NK-92 (cell line): Measurements from ENCODE around the gene INPP5F.

Source experiments
- DNase-seq: peaks from one replicate; lab custom pipeline; 2025; ENCODE audit not compliant: unreplicated experiment; lab: John Stamatoyannopoulos, UW

INPP5F gene

DNA sequence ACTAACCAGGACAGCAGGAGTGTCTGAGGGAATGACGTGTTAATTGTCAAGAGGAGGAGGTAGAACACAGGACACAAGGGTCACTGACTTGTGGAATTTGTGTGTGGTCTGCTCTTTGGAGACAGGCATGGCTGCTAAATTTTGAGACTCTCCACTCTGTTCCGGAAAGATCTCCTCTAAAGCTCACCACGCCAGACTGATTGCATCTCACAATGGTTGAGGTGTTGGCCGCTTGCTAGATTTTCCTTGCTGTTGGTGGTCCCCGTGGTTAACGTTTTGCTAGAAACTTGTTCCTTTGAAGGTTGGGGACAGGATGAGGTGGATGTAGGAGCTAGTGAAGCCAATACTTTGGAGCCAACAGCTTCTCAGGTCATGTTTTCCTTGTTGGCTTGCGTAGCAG lies 89.8 kb downstream of the INPP5F start:
- no peak for DNase-seq

- DNase-seq = no peak
Observed at GRCh38 chr10:119817991-119818888, 92.4 kb downstream of the INPP5F start.

- DNase-seq = no peak
Observed at GRCh38 chr10:119818889-119819270, 93.0 kb downstream of the INPP5F start.

- no peak for DNase-seq
Observed at GRCh38 chr10:119821182-119821581, 95.3 kb downstream of the INPP5F start.

DNA sequence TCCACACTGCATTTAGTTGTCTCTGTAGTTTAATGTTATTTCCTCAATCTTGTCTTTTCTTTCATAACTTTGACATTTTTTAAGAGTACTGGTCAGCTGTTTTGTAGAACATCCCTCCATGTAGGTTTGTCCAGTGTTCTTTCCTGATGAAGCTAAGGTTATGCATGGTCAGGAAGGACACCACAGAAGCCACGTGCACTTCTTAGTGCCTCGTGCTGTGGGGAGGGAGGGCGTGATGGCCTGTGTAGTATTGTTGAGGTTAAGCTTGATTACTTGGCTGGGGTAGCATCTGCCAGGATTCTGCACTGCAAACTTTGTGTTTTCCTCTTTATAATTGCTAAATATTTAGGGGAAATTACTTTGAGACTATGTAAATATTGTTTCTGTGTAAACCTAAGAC lies 98.4 kb downstream of the INPP5F start:
- no peak for DNase-seq

- DNase-seq = no peak
Observed at GRCh38 chr10:119826771-119827170, 100.9 kb downstream of the INPP5F start.

- no peak for DNase-seq
Observed at GRCh38 chr10:119827430-119827829, 101.6 kb downstream of the INPP5F start.

GRCh38 chr10:119829429-119829828 lies 103.6 kb downstream of the INPP5F start:
- no peak for DNase-seq

DNA sequence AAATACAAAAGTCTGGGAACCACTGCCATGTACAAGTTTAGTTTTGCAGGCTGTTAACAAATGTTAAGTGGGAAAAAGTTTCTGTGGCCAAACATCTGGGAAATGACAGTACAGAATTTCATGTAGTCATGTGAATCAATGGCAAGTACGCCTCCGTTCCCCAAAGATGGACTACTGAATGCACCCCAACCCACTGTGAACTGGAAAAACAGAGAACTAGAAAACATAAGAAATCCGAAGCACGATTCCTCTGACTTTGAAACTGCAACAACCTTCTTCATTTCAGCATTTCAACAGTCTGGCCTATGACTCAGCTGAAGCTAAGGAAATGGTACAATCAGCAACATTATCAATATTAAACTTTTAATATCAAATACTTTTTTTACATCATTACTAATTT lies 105.0 kb downstream of the INPP5F start:
- DNase-seq = no peak

DNA sequence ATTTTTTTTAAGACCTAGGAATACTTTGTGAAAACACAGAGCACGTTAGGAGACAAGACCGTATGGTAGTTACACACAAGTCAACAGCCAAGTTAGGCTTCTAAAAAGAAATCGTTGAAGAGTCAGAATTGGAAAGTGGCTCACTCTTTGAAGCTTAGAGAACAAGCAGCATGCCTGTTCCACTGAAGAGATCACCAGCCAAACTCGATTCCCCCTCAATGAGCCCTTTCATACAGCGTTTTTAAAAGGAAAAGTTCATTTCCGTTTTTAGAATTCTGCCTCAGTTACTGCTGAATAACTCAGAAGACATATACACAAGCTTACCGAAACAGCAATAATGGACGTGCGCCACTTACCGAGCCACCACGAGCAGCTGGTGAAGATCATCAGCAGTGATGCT lies 105.8 kb downstream of the INPP5F start:
- DNase-seq = no peak

GRCh38 chr10:119832951-119833350 lies 107.1 kb downstream of the INPP5F start:
- DNase-seq = no peak

- no peak for DNase-seq
Observed at GRCh38 chr10:119834188-119834587, 108.3 kb downstream of the INPP5F start.

- DNase-seq = no peak
Observed at GRCh38 chr10:119845656-119846055, 119.8 kb downstream of the INPP5F start.

DNA sequence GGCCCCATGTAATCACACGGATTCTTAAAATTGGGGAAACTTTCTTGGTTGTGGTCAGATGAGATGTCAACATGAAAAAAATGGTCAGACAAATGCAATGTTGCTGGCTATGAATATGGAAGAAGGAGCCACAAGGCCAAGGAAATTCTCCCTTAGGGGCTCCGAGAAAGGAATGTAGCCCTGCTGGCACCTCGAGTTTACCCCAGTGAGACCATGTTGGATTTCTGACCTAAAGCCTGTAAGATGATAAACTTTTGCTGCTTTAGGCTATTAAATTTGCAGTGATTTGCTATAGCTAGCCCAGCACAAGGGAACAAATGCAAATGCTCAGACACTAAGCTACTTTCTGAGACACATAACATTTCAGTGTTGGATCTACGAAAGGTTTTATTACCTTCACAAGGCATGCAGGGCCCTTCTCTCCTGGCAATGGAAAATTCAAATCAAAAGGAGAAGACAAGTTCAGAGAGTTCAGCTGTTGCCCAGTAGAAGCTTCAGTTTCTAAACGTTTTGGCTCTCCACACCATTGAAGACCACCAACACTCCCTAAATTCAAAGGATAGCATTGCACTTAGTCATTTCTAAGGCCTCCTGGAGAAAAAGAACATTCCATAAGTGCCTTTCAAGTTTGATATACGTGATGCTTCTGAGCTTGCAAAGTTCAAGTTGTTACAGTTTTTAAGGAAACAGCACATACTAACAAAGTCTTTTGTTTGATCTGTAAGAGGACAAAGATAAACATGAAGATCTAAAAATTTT lies 123.4 kb downstream of the INPP5F start:
- no peak for DNase-seq

DNA sequence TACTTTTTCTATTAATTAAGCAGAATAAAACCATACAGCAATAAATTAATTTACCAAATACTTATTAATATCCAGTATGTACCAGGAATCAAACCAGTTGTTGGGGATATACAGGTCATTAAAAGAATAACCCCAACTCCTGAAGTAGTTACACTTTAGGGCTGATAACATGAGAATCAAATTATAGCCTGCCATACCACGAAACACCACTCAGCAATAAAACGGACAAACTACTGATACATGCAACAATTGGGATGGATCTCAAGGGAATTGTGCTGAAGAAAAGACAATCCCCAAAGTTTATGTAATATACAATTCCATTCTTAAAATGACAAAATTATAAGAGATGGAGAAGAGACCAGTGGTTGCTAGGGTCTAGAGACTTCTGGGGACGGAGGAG lies 124.1 kb downstream of the INPP5F start:
- no peak for DNase-seq

GRCh38 chr10:119852277-119852676 lies 126.4 kb downstream of the INPP5F start:
- no peak for DNase-seq

DNA sequence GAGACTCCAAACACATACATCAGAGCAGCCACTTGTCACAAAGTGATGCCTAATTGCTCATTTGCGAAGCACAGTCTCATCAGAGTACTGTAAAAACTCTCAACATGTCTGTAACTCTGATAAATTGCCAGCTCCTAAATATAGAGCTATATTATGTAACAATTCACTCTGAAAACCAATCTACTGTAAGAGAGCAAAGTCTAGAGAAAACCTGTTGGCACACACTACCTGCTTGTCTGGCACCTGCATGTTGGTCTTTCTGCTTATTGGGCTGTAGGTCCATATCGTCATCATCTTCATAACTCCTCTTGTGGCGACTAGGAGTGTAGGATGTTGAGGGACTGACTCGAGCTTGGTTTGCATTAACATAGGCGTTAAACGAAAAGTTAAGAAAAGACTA lies 127.0 kb downstream of the INPP5F start:
- DNase-seq = no peak

DNA sequence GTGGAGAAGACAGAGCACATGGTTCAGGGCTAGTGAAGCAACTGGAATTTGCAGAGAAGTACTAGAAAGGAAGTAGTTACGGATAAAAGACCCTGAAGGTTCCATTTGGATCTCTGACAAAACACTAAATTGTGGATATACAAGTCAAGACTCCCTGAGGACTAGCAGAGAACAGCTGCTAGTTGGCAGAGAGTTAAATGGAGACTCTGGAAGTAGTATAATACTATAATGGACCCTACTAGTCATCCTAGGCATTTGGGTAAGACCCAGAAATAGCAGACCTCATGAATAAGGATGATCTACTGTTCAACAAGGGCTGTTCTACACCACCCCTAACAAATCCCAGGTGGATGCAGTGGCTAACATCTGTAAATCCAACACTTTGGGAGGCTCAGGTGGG lies 127.7 kb downstream of the INPP5F start:
- no peak for DNase-seq

DNA sequence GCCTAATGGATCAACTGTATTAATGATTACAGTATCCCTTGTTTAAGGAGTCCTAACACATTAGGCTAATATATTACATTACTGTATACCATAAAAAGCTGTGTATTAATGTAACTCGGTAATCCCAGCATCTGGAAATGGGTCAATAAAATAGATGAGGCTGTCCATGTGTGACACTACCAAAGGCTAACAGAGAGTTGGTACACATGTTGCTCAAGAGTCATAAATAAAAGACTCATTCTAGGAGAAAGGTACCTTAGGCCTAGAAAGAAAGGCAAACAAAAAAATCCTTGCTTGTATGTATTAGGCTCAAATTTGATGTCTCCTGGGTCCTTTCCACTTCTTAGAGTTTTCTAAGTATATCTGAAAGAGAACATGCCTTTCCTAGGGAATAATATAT lies 132.2 kb downstream of the INPP5F start:
- no peak for DNase-seq

GRCh38 chr10:119859420-119860258 lies 133.8 kb downstream of the INPP5F start:
- DNase-seq = no peak

DNA sequence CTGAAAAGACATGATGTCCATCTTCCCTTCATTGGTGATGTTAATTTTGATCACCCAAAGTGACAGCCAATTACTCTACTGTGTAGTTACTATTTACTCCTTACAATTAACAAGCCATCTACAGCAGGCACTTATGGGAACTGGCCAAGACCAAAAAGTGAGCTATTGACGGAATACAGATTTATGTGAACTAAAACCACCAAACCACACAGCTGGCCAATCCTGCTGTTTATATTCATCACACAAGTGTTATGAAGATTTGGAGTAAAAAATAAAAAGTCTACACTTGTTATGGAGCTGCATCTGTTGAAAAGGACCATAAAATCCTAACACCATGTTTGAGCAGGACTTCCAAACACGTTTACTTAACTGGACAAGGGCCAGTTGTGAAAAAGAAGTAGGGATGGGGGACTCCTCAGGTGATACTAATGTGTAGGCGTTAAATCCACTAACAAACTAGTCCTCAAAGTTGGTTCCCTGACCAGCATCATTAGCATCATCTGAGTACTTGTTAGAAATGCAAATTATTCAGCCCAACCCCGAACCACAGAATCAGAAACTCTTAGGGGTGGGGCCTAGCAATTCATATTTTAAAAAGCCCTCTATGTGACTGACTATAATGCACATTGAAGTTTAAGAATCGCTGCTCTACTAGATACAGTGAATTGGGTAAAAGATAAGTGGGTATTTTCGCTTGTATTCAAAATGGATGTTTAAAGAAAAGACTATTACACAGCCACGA lies 135.2 kb downstream of the INPP5F start:
- DNase-seq = no peak
